HG02763 (cell line): ENCODE measurements around the gene FAM153A.
"Not testable (repeated sequence)": the region's sequence is repeated elsewhere in the genome, so short reads cannot be mapped to it uniquely, and the experiment has no call there.

ENCODE experiments used
- ATAC-seq: cut with Tn5 transposase; IDR thresholded peaks from one replicate; pipeline ENCODE4 v1.9.1; 2021; ENCODE audit warnings: mild to moderate bottlenecking, moderate library complexity; ENCODE audit not compliant: unreplicated experiment

Gene FAM153A

DNA sequence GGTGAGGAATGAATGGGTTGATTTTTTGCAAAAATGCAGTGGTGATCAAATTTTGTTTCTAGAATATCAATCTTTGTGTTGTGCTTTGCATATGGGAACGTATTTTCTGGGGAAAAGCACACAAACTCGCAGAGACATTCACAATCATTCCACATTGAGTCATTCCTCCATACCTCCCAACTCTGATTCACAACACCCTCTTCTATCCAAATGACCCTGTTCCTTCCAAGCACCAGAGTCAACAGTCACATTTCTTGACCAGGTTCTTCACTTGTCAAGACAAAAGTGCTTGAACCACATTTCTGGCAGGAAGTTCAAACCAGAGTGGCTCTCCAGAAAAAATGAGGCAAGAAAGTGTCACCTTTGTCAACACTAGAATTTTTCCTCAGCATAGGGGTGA, 35.3 kb downstream of the FAM153A start:
- not testable (repeated sequence) for ATAC-seq

DNA sequence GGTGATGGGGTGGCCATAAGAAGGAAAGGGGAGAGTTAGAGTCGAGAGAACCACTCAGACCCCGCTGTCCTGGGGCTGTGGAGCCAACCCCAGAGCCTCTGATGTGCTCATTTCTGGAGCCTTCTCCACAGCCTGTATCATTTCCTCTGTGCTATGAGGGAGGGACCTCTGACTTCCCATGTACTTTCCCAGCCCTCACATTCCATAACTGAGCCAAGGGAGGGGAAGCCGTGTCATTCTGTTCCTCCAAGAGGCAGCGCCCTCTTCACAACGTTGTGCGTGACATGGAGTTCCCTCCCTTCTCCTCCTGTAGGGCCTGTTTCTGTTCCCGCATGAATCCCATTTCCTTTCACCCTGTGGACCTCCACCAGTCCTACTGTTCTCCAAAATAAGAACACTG, 57.8 kb downstream of the FAM153A start:
- ATAC-seq, result not testable (repeated sequence)

DNA sequence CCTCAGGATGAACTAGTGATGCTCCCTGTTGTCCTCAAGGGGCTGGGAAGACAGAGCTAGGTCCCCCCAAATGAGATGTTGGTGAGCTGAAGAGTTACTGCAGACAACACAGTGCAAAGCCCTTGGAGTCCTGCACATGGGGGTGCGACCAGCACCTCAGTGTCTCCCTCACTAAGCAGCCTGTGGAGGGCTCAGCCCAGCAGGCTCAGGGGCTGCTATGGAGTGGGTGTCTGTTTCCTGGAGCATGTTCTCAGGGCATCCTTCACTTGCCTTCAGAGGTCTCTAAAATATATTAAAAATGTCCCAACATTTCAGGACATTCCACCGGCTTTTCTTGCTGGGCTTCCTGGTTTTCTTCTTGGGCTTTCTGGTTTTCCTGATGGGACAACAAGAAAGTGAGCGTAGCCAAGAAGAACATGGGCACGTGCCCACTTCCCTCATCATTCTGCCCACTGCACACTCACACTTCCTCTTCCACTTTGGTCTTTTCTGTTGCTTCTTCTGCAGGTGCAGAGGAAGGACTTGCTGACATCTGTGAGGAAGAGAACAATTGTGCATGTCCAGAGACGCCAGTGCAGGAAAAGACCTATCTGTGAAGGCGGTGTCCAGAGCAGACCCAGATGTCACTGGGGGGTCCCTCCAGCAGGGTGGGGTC, 58.7 kb downstream of the FAM153A start:
- not testable (repeated sequence) for ATAC-seq

DNA sequence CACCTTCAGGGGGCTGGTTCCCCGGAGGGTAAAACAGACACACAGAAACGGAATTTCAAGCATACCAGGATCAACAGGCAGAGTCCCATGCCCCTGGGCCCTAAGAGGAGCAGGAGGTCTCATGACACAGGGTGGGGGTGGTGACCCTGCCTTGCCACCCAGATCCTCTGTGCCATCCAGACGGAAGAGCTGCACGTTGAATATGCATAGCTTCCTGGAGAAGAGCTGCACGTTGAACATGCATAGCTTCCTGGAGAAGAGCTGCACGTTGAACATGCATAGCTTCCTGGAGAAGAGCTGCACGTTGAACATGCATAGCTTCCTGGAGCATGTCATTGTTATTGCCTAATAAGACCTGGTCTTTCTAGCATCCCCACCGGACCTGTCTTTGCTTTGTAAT, 59.9 kb downstream of the FAM153A start:
- ATAC-seq, result not testable (repeated sequence)

DNA sequence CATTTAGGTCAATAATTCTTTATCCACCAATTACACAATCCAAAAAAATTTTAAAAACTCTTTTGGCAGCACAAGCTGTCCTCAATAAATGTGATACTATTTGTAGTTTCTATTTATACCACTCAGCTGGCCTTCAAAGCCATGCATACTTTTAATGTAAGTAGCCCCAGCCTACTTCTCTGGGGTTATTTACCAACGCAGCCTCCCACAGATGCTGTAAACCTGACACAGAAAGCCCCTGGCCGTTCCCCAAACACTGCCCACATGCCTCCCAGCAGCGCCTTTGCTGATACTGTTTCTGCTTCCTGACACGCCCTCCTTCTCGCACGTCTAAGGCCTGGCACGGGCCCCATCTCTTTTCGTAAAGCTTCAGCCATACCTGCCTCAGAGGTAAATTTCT, 62.7 kb downstream of the FAM153A start:
- ATAC-seq, result not testable (repeated sequence)

DNA sequence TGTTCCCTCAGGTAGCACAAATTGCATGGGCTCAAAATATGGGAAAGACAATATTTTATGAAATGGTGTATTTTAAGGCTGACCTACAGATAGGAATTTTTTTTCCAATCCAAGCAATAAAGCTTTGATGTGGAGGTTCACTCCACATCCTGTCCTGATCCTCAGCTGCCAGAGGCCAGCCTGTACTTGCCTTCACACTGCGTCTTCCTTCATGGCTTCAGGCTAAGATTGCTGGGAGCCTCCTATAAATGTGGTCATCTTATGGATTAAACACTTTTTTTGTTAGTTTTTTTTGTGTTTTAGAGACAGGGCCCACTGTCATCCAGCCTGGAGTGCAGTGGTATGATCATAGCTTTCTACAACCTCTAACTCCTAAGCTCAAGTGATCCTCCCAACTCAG, 67.3 kb downstream of the FAM153A start:
- ATAC-seq, result not testable (repeated sequence)

DNA sequence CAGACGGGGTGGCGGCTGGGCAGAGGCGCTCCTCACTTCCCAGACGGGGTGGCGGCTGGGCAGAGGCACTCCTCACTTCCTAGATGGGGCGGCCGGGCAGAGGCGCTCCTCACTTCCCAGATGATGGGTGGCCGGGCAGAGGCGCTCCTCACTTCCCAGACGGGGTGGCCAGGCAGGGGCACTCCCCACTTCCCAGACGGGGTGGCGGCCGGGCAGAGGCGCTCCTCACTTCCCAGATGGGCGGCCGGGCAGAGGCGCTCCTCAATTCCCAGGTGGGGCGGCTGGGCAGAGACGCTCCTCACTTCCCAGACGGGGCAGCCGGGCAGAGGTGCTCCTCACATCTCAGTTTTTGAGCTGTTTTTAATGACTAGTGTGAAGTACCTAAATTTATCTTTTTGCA, 86.6 kb downstream of the FAM153A start:
- not testable (repeated sequence) for ATAC-seq

DNA sequence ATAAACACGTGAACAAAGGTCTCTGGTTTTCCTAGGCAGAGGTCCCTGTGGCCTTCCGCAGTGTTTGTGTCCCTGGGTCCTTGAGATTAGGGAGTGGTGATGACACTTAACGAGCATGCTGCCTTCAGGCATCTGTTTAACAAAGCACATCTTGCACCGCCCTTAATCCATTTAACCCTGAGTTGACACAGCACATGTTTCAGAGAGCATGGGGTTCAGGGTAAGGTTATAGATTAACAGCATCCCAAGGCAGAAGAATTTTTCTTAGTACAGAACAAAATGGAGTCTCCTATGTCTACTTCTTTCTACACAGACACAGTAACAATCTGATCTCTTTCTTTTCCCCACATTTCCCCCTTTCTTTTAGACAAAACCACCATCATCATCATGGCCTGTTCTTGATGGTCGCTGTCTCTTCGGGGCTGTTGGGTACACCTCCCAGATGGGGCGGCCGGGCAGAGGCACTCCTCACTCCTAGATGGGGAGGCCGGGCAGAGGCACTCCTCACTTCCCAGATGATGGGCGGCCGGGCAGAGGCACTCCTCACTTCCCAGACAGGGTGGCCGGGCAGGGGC, 87.3 kb downstream of the FAM153A start:
- ATAC-seq, result not testable (repeated sequence)

DNA sequence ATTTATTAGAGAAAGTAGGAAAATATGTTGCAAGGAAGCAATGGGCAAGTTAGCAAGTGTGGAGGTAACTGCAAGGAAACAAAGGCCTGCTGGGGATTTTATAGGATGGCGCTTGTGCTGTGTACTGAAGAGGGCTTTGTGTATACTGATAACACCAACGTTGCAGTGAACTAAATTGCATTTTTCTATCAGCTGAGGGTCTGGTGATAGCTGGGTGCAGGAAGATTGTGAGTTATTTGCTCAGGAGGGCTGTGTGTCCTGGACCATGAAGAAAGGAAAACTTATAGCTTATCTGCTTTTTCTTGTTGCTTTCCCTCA, 88.2 kb downstream of the FAM153A start:
- ATAC-seq, result not testable (repeated sequence)

DNA sequence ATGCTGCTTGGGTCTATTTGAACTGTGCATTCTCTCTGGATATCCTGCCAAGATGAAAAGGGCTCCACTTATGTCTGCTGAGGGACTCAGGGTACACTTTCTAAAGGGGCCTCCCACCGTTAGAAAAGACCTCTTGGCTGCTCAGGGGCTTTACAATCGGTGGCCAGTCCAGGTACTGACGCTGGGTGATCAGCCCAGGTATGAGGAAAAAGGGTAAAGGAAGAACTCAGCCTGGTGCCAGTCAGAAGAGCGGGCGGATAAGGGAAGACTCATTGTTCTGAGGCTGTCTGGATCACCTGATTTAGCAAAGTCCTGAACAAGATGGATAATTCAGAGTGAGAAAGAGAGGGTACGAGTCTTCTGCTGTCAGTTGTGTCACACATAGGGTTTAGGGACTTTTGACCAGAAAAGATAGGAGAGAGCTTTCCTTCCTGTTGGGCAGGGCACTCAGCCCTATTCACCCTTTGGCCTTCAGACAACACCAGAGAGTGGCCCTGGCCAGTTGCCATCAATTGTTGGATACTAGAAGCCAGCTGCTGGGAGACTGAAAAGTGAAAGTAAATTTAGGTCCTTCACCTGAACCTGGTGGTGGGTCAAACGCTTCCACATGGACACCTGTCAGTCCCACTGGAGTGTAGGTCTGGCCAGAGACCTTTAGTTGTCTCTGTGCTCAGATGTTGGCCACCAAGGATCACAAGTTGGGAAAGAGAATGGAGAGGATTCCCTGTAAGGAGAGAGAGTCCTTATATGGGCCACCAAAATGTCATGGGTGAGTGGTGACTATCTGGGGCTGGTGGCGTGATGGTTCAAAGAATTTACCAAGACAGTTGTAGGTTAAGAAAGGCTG, 88.8 kb downstream of the FAM153A start:
- not testable (repeated sequence) for ATAC-seq

DNA sequence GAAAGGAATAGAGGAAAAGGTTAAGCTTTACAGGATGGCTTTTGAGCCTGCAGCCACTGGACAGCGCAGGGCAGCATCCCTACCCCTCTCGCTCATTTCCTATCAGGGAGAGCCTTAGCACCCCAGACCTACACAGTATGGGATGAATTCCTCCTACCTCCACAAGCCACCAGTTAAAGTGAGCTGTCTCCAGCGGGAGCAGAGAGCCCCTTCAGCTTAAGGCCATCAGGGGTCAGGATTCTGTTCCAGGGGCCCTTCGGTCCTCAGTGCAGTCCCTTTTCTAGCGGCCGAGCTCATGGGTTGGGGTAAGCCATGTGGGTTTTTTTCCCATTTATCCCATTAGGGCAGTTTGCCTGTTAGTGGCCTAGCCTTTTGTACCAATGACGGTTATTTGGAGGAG, 89.7 kb downstream of the FAM153A start:
- ATAC-seq, result not testable (repeated sequence)

DNA sequence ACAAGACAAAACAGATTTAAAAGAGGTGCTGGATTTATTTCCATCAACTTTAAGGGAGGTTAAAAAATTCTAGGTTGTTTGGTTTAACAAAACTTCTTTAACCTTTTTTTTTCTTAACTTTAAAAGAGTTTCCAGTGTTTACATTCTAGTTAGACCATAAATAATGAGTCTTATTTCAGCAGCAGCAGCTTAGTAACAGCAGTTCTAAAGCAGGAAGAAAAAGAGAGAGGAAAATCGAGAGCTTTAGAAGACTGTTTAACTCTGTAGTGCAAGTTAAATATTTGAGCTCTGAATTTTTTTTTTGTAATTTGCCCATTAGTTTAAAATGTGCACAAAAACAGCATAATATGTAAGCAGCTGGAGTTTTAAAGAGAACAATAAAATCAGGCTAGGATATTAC, 90.2 kb downstream of the FAM153A start:
- not testable (repeated sequence) for ATAC-seq

DNA sequence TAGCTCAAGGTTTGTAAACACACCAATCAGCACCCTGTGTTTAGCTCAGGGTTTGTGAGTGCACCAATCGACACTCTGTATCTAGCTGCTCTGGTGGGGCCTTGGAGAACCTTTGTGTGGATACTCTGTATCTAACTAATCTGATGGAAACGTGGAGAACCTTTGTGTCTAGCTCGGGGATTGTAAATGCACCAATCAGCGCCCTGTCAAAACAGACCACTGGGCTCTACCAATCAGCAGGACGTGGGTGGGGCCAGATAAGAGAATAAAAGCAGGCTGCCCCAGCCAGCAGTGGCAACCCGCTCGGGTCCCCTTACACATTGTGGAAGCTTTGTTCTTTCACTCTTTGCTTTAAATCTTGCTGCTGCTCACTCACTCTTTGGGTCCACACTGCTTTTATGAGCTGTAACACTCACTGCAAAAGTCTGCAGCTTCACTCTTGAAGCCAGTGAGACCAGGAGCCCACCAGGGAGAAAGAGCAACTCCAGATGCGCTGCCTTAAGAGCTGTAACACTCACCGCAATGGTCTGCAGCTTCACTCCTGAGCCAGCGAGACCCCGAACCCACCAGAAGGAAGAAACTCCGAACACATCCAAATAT, 93.6 kb downstream of the FAM153A start:
- ATAC-seq, result not testable (repeated sequence)

DNA sequence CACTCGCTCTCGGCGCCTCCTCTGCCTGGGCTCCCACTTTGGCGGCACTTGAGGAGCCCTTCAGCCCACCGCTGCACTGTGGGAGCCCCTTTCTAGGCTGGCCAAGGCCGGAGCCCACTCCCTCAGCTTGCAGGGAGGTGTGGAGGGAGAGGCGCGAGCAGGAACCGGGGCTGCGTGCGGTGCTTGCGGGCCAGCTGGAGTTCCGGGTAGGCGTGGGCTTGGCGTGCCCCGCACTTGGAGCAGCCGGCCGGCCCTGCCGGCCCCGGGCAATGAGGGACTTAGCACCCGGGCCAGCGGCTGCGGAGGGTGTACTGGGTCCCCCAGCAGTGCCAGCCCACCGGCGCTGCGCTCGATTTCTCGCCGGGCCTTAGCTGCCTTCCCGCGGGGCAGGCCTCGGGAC, 94.6 kb downstream of the FAM153A start:
- ATAC-seq, result not testable (repeated sequence)

DNA sequence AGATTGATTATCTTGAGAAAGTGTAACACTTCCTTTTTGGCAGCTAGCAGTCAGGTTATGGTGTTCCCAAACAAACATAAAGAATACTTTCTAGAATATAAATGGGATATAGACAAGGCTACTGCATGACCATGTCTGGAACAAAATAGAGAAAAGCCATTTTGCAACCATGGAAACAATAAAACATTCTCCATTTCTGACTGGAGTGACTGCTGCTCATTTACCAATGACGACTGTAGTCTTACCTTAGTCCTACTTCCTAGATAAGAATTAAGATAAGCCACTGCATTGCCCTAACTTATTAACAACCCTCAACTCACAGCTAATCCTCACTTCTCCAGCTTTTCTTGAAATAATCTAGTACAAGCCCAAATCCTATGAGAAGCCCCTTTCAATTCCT, 100.8 kb downstream of the FAM153A start:
- ATAC-seq, result not testable (repeated sequence)
